ENCODE results near the gene RGS3.

RGS3 gene

DNA sequence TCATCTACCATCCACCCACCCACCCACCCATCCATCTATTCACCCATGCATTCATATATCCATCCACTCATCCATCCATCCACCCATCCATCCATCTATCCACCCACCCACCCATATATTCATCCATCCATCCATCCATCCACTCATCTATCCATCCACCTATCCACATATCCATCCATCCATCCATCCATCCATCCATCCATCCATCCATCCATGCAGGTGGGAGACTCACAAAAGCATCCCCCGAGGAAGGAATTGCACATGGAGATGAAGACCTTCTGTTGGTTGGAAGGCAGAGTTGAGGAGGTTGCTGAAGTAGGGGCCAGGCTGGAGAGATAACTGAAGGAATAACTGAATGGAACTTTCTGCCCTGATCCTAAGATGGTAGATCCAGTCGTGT lies 126.9 kb downstream of the RGS3 start:
- H3K9me3 ChIP-seq (ENCODE audit: severe bottlenecking) = no peaks in the 10 kb centered on the region
- H3K36me3 ChIP-seq (ENCODE audit: low read depth) = peaks cover 6% of the 10 kb centered on the region; the same call in 1 of the 2 replicates
- no peaks in the 10 kb centered on the region for H3K27me3 ChIP-seq (ENCODE audit: insufficient read depth, poor library complexity, severe bottlenecking)
- ATAC-seq (ENCODE audit: low read depth) (no peak), DNase-seq (ENCODE audit: low spot score) (no peak)
- TF ChIP-seq, protein P1, sequence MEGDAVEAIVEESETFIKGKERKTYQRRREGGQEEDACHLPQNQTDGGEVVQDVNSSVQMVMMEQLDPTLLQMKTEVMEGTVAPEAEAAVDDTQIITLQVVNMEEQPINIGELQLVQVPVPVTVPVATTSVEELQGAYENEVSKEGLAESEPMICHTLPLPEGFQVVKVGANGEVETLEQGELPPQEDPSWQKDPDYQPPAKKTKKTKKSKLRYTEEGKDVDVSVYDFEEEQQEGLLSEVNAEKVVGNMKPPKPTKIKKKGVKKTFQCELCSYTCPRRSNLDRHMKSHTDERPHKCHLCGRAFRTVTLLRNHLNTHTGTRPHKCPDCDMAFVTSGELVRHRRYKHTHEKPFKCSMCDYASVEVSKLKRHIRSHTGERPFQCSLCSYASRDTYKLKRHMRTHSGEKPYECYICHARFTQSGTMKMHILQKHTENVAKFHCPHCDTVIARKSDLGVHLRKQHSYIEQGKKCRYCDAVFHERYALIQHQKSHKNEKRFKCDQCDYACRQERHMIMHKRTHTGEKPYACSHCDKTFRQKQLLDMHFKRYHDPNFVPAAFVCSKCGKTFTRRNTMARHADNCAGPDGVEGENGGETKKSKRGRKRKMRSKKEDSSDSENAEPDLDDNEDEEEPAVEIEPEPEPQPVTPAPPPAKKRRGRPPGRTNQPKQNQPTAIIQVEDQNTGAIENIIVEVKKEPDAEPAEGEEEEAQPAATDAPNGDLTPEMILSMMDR (IDR thresholded peaks at IDR 0.05; ENCODE audit: poor library complexity, severe bottlenecking) = no peak
- H3K27ac ChIP-seq (ENCODE audit: poor library complexity, severe bottlenecking) = no peak overlapping the region
- peaks cover 5% of the 10 kb centered on the region for H3K4me1 ChIP-seq (ENCODE audit: insufficient read depth, poor library complexity, severe bottlenecking)
- no peak overlapping the region for H3K4me3 ChIP-seq (ENCODE audit: severe bottlenecking)

GRCh38 chr9:113590991-113591898 lies 127.7 kb downstream of the RGS3 start:
- peaks cover 12% of the 10 kb centered on the region for H3K36me3 ChIP-seq (ENCODE audit: low read depth)
- no peaks in the 10 kb centered on the region for H3K27me3 ChIP-seq (ENCODE audit: insufficient read depth, poor library complexity, severe bottlenecking)
- no peak overlapping the region for H3K27ac ChIP-seq (ENCODE audit: poor library complexity, severe bottlenecking)
- ATAC-seq (ENCODE audit: low read depth) (peak; percentile 28; the same call in 1 of the 3 replicates), DNase-seq (ENCODE audit: low spot score) (no peak)
- no peak overlapping the region for H3K4me3 ChIP-seq (ENCODE audit: severe bottlenecking)
- H3K4me1 ChIP-seq (ENCODE audit: insufficient read depth, poor library complexity, severe bottlenecking) = peaks cover 5% of the 10 kb centered on the region
- H3K9me3 ChIP-seq (ENCODE audit: severe bottlenecking) = no peaks in the 10 kb centered on the region
- TF ChIP-seq, protein P1 (IDR thresholded peaks at IDR 0.05; ENCODE audit: poor library complexity, severe bottlenecking) = peak; percentile 94

GRCh38 chr9:113591899-113592625 lies 128.5 kb downstream of the RGS3 start:
- Histone ChIP-seq H3K36me3 (ENCODE audit: low read depth) (peaks cover 18% of the 10 kb centered on the region), H3K9me3 (ENCODE audit: severe bottlenecking) (no peaks in the 10 kb centered on the region), H3K4me1 (ENCODE audit: insufficient read depth, poor library complexity, severe bottlenecking) (peaks cover 5% of the 10 kb centered on the region), H3K27me3 (ENCODE audit: insufficient read depth, poor library complexity, severe bottlenecking) (no peaks in the 10 kb centered on the region), H3K4me3 (ENCODE audit: severe bottlenecking) (no peak overlapping the region), H3K27ac (ENCODE audit: poor library complexity, severe bottlenecking) (no peak overlapping the region)
- ATAC-seq (ENCODE audit: low read depth) (no peak), DNase-seq (ENCODE audit: low spot score) (no peak)
- TF ChIP-seq, protein P1 (IDR thresholded peaks at IDR 0.05; ENCODE audit: poor library complexity, severe bottlenecking) = peak; percentile 72

DNA sequence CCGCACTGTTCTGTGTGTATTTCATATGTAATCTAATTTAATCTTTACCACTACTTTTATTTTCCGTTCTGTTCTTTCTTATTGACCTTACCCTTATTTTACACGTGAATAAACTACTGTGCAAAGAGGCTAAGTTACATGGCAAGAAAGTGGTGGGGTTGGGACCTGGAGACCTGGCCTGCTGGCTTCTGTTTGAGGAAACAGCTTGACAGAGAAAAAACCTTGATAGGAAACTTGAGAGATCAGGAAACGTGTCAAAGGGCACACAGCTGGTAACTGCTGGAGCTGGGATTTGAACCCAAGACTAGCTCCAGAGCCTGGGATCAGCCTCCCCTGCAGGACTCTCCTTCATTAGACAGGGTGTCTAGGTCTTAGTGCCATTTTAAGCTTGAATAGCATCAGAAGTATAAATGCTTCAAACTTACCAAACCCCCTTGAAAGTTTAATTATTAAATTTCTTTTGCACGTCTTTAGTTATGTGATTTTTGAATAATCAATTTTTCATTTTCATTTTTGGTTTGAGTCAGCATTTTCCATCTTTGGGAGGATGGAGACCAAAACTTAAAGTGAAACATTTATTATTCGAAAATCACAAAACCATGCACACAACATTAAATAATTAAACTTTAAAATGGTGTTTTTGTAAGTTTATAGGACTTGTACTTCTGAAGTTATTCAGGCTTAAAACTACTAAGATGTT lies 129.5 kb downstream of the RGS3 start:
- Histone ChIP-seq H3K27me3 (ENCODE audit: insufficient read depth, poor library complexity, severe bottlenecking) (no peaks in the 10 kb centered on the region), H3K27ac (ENCODE audit: poor library complexity, severe bottlenecking) (peak overlapping the region; percentile 11), H3K4me1 (ENCODE audit: insufficient read depth, poor library complexity, severe bottlenecking) (peaks cover 5% of the 10 kb centered on the region), H3K36me3 (ENCODE audit: low read depth) (peaks cover 23% of the 10 kb centered on the region), H3K9me3 (ENCODE audit: severe bottlenecking) (no peaks in the 10 kb centered on the region), H3K4me3 (ENCODE audit: severe bottlenecking) (no peak overlapping the region)
- no peak for ATAC-seq (ENCODE audit: low read depth)
- DNase-seq (ENCODE audit: low spot score) = no peak
- TF ChIP-seq, protein P1 (IDR thresholded peaks at IDR 0.05; ENCODE audit: poor library complexity, severe bottlenecking) = no peak

Data from RWPE2 (cell line).